Vagina (tissue), 2 donors: Measurements from ENCODE around the gene ZNF358. TPM values are rescaled to one million over a fixed set of nuclear protein-coding genes. Genes with fewer than 3 reads are reported as not detected.

Source experiments
- DNase-seq, 2 donors: peaks; one replicate each; pipeline ENCODE4 v3.0.0-alpha.2; 2017; ENCODE audit errors: extremely low spot score in 2 of 2
- H3K27ac ChIP-seq: fragments of 200-600 bp; sonication (generic); one replicate; pipeline ENCODE4 v1.5.1; 2019
- H3K27me3 ChIP-seq: fragments of 200-600 bp; sonication (generic); one replicate; pipeline ENCODE4 v1.5.1; 2019
- H3K36me3 ChIP-seq, 2 donors: fragments of 200-600 bp; sonication (generic); one replicate each; pipeline ENCODE4 v1.5.1; 2017 to 2019
- H3K4me1 ChIP-seq: fragments of 200-600 bp; sonication (generic); one replicate; pipeline ENCODE4 v1.5.1; 2019
- H3K4me3 ChIP-seq, 2 donors: fragments of 200-600 bp; sonication (generic); 1 replicate in 1 of 2; 2 replicates in 1 of 2; pipeline ENCODE4 v1.5.1; 2016 to 2019
- H3K9me3 ChIP-seq: fragments of 200-600 bp; sonication (generic); one replicate; pipeline ENCODE4 v1.5.1; 2019
- CTCF ChIP-seq, 3 experiments: fragments of 450-650 bp in 2 of 3; fragments of 200-600 bp in 1 of 3; sonication (generic) in 1 of 3; IDR thresholded peaks; one replicate each; pipeline ENCODE4 v1.5.1; 2017 to 2019; ENCODE audit warnings: antibody characterized with exemption in 3 of 3, mild to moderate bottlenecking in 2 of 3, moderate library complexity in 2 of 3
- POLR2A ChIP-seq, 2 donors: fragments of 450-650 bp; IDR thresholded peaks; one replicate each; pipeline ENCODE4 v1.6.1; 2017; ENCODE audit warnings: antibody characterized with exemption in 2 of 2, mild to moderate bottlenecking in 2 of 2, moderate library complexity in 2 of 2
- POLR2AphosphoS5 ChIP-seq, 2 donors: sonication (generic); formaldehyde crosslinking; IDR thresholded peaks; one replicate each; pipeline ENCODE4 v1.9.0; 2017; ENCODE audit warnings: antibody characterized with exemption in 2 of 2, mild to moderate bottlenecking in 2 of 2, low read depth in 1 of 2; ENCODE audit not compliant: insufficient read depth in 1 of 2
- intact Hi-C: fragments of 100-400 bp; cut with DNase I; formaldehyde crosslinking; loops from one replicate; pipeline ENCODE4 v1.15.1; 2023
- total RNA-seq: library from RNA; depleted of rRNA; stranded (reverse); fragments of >200 nt; gene quantifications from one replicate; pipeline ENCODE4 v1.2.3, GENCODE V29; 2016

Gene ZNF358
- total RNA-seq, 1 donor from 2014 or later, result 87.4 TPM

- H3K4me3 ChIP-seq, result no peak overlapping the region
- H3K36me3 ChIP-seq, result peaks cover 3 to 55% of the 10 kb centered on the region in 2 donors
- DNase-seq, result no peak
- H3K27ac ChIP-seq, result no peak overlapping the region
- no peaks in the 10 kb centered on the region for H3K9me3 ChIP-seq
- no peak for TF ChIP-seq CTCF (IDR thresholded peaks at IDR 0.05)
- no peak for TF ChIP-seq POLR2AphosphoS5 (IDR thresholded peaks at IDR 0.05; ENCODE audit: insufficient read depth in 1 of 2, low read depth in 1 of 2)
- no peak for TF ChIP-seq POLR2A (IDR thresholded peaks at IDR 0.05)
- no peaks in the 10 kb centered on the region for H3K4me1 ChIP-seq
- H3K27me3 ChIP-seq, result no peaks in the 10 kb centered on the region
- intact Hi-C loops, result no loop called here
Measured at GRCh38 chr19:7552781-7553180, 36.9 kb downstream of the ZNF358 start.

GRCh38 chr19:7554565-7554964 is 38.7 kb downstream of the ZNF358 start:
- H3K36me3 ChIP-seq, result peaks cover 3 to 72% of the 10 kb centered on the region in 2 donors
- no peak for TF ChIP-seq POLR2A (IDR thresholded peaks at IDR 0.05)
- TF ChIP-seq CTCF (IDR thresholded peaks at IDR 0.05), result no peak
- no peak for TF ChIP-seq POLR2AphosphoS5 (IDR thresholded peaks at IDR 0.05; ENCODE audit: insufficient read depth in 1 of 2, low read depth in 1 of 2)
- intact Hi-C loops, result no loop called here

GRCh38 chr19:7554990-7555864 is 39.3 kb downstream of the ZNF358 start:
- H3K27me3 ChIP-seq, result no peaks in the 10 kb centered on the region
- H3K9me3 ChIP-seq, result no peaks in the 10 kb centered on the region
- H3K4me3 ChIP-seq, result no peak overlapping the region
- TF ChIP-seq POLR2AphosphoS5 (IDR thresholded peaks at IDR 0.05; ENCODE audit: insufficient read depth in 1 of 2, low read depth in 1 of 2) (no peak), POLR2A (IDR thresholded peaks at IDR 0.05) (no peak), CTCF (IDR thresholded peaks at IDR 0.05) (no peak)
- no peak overlapping the region for H3K27ac ChIP-seq
- intact Hi-C loops, result no loop called here
- peaks cover 3 to 75% of the 10 kb centered on the region in 2 donors for H3K36me3 ChIP-seq
- no peak for DNase-seq
- H3K4me1 ChIP-seq, result no peaks in the 10 kb centered on the region

More at GRCh38 chr19:7554565-7554964, 38.7 kb downstream of the ZNF358 start:
- H3K27me3 ChIP-seq, result no peaks in the 10 kb centered on the region
- no peak overlapping the region for H3K27ac ChIP-seq
- H3K4me1 ChIP-seq, result no peaks in the 10 kb centered on the region
- no peaks in the 10 kb centered on the region for H3K9me3 ChIP-seq
- no peak for DNase-seq
- no peak overlapping the region for H3K4me3 ChIP-seq

GRCh38 chr19:7556696-7557315 is 40.9 kb downstream of the ZNF358 start:
- Histone ChIP-seq H3K4me1 (no peaks in the 10 kb centered on the region), H3K4me3 (no peak overlapping the region), H3K36me3 (peaks cover 3 to 78% of the 10 kb centered on the region in 2 donors), H3K9me3 (no peaks in the 10 kb centered on the region), H3K27me3 (no peaks in the 10 kb centered on the region), H3K27ac (no peak overlapping the region)
- intact Hi-C loops, result no loop called here
- no peak for TF ChIP-seq POLR2A (IDR thresholded peaks at IDR 0.05)
- TF ChIP-seq POLR2AphosphoS5 (IDR thresholded peaks at IDR 0.05; ENCODE audit: insufficient read depth in 1 of 2, low read depth in 1 of 2), result no peak
- no peak for TF ChIP-seq CTCF (IDR thresholded peaks at IDR 0.05)
- DNase-seq, result no peak

- Histone ChIP-seq H3K4me3 (no peak overlapping the region), H3K27me3 (no peaks in the 10 kb centered on the region), H3K9me3 (no peaks in the 10 kb centered on the region), H3K27ac (no peak overlapping the region), H3K36me3 (peaks cover 3 to 71% of the 10 kb centered on the region in 2 donors), H3K4me1 (no peaks in the 10 kb centered on the region)
- intact Hi-C loops, result no loop called here
- DNase-seq, result no peak
- no peak for TF ChIP-seq CTCF (IDR thresholded peaks at IDR 0.05)
Measured at GRCh38 chr19:7558667-7559066, 42.8 kb downstream of the ZNF358 start.
